Measurements from ENCODE around the gene TTLL9.

The TTLL9 gene

GRCh38 chr20:31951530-31952453, 81.4 kb downstream of the TTLL9 start, which contains the start of gene PDRG1:
Gene PDRG1, minus strand, starts transcription at chr20:31952046. Its CDS starts 85 bp downstream, at chr20:31951961.
- DNase-seq: peak; percentile 97
- no peaks in the 10 kb centered on the region for H3K9me3 Mint-ChIP-seq
- peaks cover 13% of the 10 kb centered on the region for H3K27me3 Mint-ChIP-seq
- H3K4me1 Mint-ChIP-seq: peaks cover 28% of the 10 kb centered on the region
- H3K4me3 Mint-ChIP-seq: peak within 1 kb of the TSS; percentile 97 to 99
- H3K27ac Mint-ChIP-seq: peak within 1 kb of the TSS; percentile 98
- peak; percentile 97 for ATAC-seq

GRCh38 chr20:31953556-31954148, 83.2 kb downstream of the TTLL9 start:
- Mint-ChIP-seq H3K9me3 (no peaks in the 10 kb centered on the region), H3K27me3 (peaks cover 16% of the 10 kb centered on the region), H3K4me1 (peaks cover 28% of the 10 kb centered on the region), H3K27ac (no peak overlapping the region), H3K4me3 (no peak overlapping the region)
- ATAC-seq (no peak), DNase-seq (no peak)

- DNase-seq: no peak
- Mint-ChIP-seq H3K9me3 (no peaks in the 10 kb centered on the region), H3K4me1 (peaks cover 28% of the 10 kb centered on the region), H3K27ac (no peak overlapping the region), H3K4me3 (no peak overlapping the region), H3K27me3 (peaks cover 24% of the 10 kb centered on the region)
- no peak for ATAC-seq
Observed at GRCh38 chr20:31954500-31954899, 84.1 kb downstream of the TTLL9 start.

- H3K9me3 Mint-ChIP-seq: no peaks in the 10 kb centered on the region
- H3K4me1 Mint-ChIP-seq: peaks cover 5% of the 10 kb centered on the region
- H3K27ac Mint-ChIP-seq: no peak overlapping the region
- H3K4me3 Mint-ChIP-seq: no peak overlapping the region
- peaks cover 37% of the 10 kb centered on the region for H3K27me3 Mint-ChIP-seq
- ATAC-seq: no peak
- no peak for DNase-seq
Observed at GRCh38 chr20:31956556-31957526, 86.4 kb downstream of the TTLL9 start.

GRCh38 chr20:31962761-31963160, 92.3 kb downstream of the TTLL9 start:
- Mint-ChIP-seq H3K27ac (no peak overlapping the region), H3K9me3 (no peaks in the 10 kb centered on the region), H3K4me1 (no peaks in the 10 kb centered on the region), H3K27me3 (peaks cover 66% of the 10 kb centered on the region), H3K4me3 (no peak overlapping the region)
- no peak for ATAC-seq
- no peak for DNase-seq

- no peak overlapping the region for H3K4me3 Mint-ChIP-seq
Observed at GRCh38 chr20:31963889-31964288, 93.5 kb downstream of the TTLL9 start.

GRCh38 chr20:31966991-31967655, 96.7 kb downstream of the TTLL9 start:
- DNase-seq: no peak
- peaks cover 76% of the 10 kb centered on the region for H3K27me3 Mint-ChIP-seq
- H3K27ac Mint-ChIP-seq: no peak overlapping the region
- ATAC-seq: no peak
- H3K9me3 Mint-ChIP-seq: no peaks in the 10 kb centered on the region
- H3K4me1 Mint-ChIP-seq: peaks cover 10% of the 10 kb centered on the region
- peak overlapping the region; percentile 59 to 79 for H3K4me3 Mint-ChIP-seq

More at GRCh38 chr20:31963889-31964288, 93.5 kb downstream of the TTLL9 start:
- DNase-seq: no peak
- no peak for ATAC-seq
- H3K9me3 Mint-ChIP-seq: no peaks in the 10 kb centered on the region
- peaks cover 72% of the 10 kb centered on the region for H3K27me3 Mint-ChIP-seq
- H3K27ac Mint-ChIP-seq: no peak overlapping the region
- peaks cover 9% of the 10 kb centered on the region for H3K4me1 Mint-ChIP-seq

GRCh38 chr20:31967830-31968249, 97.4 kb downstream of the TTLL9 start, which contains the start of gene XKR7:
Gene XKR7, plus strand, starts transcription at chr20:31968151. Its CDS starts 25 bp downstream, at chr20:31968176.
- Mint-ChIP-seq H3K27ac (no peak within 1 kb of the TSS), H3K4me1 (peaks cover 10% of the 10 kb centered on the region), H3K27me3 (peaks cover 75% of the 10 kb centered on the region), H3K4me3 (peak within 1 kb of the TSS; percentile 84 to 94), H3K9me3 (no peaks in the 10 kb centered on the region)
- DNase-seq (peak in 1 of 2 donors; percentile 18), ATAC-seq (peak; percentile 70)

GRCh38 chr20:31968291-31969126, 98.1 kb downstream of the TTLL9 start:
- H3K9me3 Mint-ChIP-seq: no peaks in the 10 kb centered on the region
- ATAC-seq: peak; percentile 94
- DNase-seq: peak; percentile 84 to 90
- H3K27me3 Mint-ChIP-seq: peaks cover 80% of the 10 kb centered on the region
- H3K4me3 Mint-ChIP-seq: peak overlapping the region; percentile 84 to 94
- H3K27ac Mint-ChIP-seq: no peak overlapping the region
- peaks cover 10% of the 10 kb centered on the region for H3K4me1 Mint-ChIP-seq

GRCh38 chr20:31969991-31970390, 99.6 kb downstream of the TTLL9 start:
- ATAC-seq: no peak
- no peak overlapping the region for H3K4me3 Mint-ChIP-seq
- no peak overlapping the region for H3K27ac Mint-ChIP-seq
- peaks cover 88% of the 10 kb centered on the region for H3K27me3 Mint-ChIP-seq
- DNase-seq: no peak
- H3K9me3 Mint-ChIP-seq: no peaks in the 10 kb centered on the region
- peaks cover 10% of the 10 kb centered on the region for H3K4me1 Mint-ChIP-seq

GRCh38 chr20:31972471-31973021, 102.1 kb downstream of the TTLL9 start:
- Mint-ChIP-seq H3K9me3 (no peaks in the 10 kb centered on the region), H3K4me1 (peaks cover 10% of the 10 kb centered on the region), H3K27me3 (peaks cover 77% of the 10 kb centered on the region), H3K4me3 (no peak overlapping the region), H3K27ac (no peak overlapping the region)
- ATAC-seq (no peak), DNase-seq (no peak)

GRCh38 chr20:31974296-31974695, 103.9 kb downstream of the TTLL9 start:
- ATAC-seq (no peak), DNase-seq (no peak)
- Mint-ChIP-seq H3K27me3 (peaks cover 62% of the 10 kb centered on the region), H3K27ac (no peak overlapping the region), H3K9me3 (no peaks in the 10 kb centered on the region), H3K4me1 (no peaks in the 10 kb centered on the region), H3K4me3 (no peak overlapping the region)

- ATAC-seq: no peak
- Mint-ChIP-seq H3K9me3 (no peaks in the 10 kb centered on the region), H3K27me3 (peaks cover 55% of the 10 kb centered on the region), H3K4me3 (no peak overlapping the region), H3K4me1 (no peaks in the 10 kb centered on the region), H3K27ac (no peak overlapping the region)
- DNase-seq: no peak
Observed at GRCh38 chr20:31974951-31975487, 104.6 kb downstream of the TTLL9 start.
